H9 (cell line): ENCODE results near the gene IFT57. TPM values are rescaled to one million over a fixed set of nuclear protein-coding genes. Genes with fewer than 3 reads are reported as not detected.

Experiments
- DNase-seq: peaks from one replicate; pipeline ENCODE4 v3.0.0-alpha.2; 2017
- H2AFZ ChIP-seq: one replicate; pipeline ENCODE4 v1.6.1; 2013; ENCODE audit warnings: mild to moderate bottlenecking, low read length, control low read depth, moderate library complexity
- H2AK5ac ChIP-seq: 2 replicates; pipeline ENCODE4 v1.6.1; 2013; ENCODE audit warnings: low read length, control low read depth, mixed read lengths; ENCODE audit not compliant: insufficient read length
- H2BK120ac ChIP-seq: one replicate; pipeline ENCODE4 v1.6.1; 2013; ENCODE audit warnings: low read depth, mild to moderate bottlenecking, low read length, control low read depth, inconsistent platforms; ENCODE audit not compliant: poor library complexity, severe bottlenecking
- H2BK12ac ChIP-seq: 2 replicates; pipeline ENCODE4 v1.6.1; 2013; ENCODE audit warnings: low read length, control low read depth, mixed read lengths, low read depth; ENCODE audit not compliant: insufficient read length
- H2BK15ac ChIP-seq: 2 replicates; pipeline ENCODE4 v1.6.1; 2013; ENCODE audit warnings: low read depth, low read length, control low read depth
- H2BK20ac ChIP-seq: one replicate; pipeline ENCODE4 v1.6.1; 2013; ENCODE audit warnings: low read depth, mild to moderate bottlenecking, low read length, control low read depth, inconsistent platforms; ENCODE audit not compliant: poor library complexity, severe bottlenecking
- H2BK5ac ChIP-seq: 2 replicates; pipeline ENCODE4 v1.6.1; 2013; ENCODE audit warnings: low read length, control low read depth, mixed read lengths; ENCODE audit not compliant: insufficient read length
- H3K14ac ChIP-seq: 2 replicates; pipeline ENCODE4 v1.6.1; 2013; ENCODE audit warnings: low read length, control low read depth; ENCODE audit not compliant: insufficient read depth
- H3K18ac ChIP-seq: 2 replicates; pipeline ENCODE4 v1.6.1; 2013; ENCODE audit warnings: low read depth, mild to moderate bottlenecking, mixed read lengths, low read length, control low read depth; ENCODE audit not compliant: insufficient read length
- H3K23ac ChIP-seq: 2 replicates; pipeline ENCODE4 v1.6.1; 2013; ENCODE audit warnings: low read length, control low read depth, mixed read lengths, low read depth; ENCODE audit not compliant: insufficient read length
- H3K23me2 ChIP-seq: 2 replicates; pipeline ENCODE4 v1.6.1; 2013; ENCODE audit warnings: low read depth, mild to moderate bottlenecking, mixed read lengths, low read length, control low read depth; ENCODE audit not compliant: insufficient read length, poor library complexity, severe bottlenecking
- H3K27ac ChIP-seq: 2 replicates; pipeline ENCODE4 v1.5.1; 2013; ENCODE audit warnings: low read length, control low read depth, mixed read lengths, low read depth; ENCODE audit not compliant: insufficient read length
- H3K27me3 ChIP-seq: 2 replicates; pipeline ENCODE4 v1.6.1; 2013; ENCODE audit warnings: low read length, control low read depth, inconsistent platforms; ENCODE audit not compliant: insufficient read depth
- H3K4ac ChIP-seq: 2 replicates; pipeline ENCODE4 v1.6.1; 2013; ENCODE audit warnings: low read depth, mild to moderate bottlenecking, control low read depth, inconsistent platforms, low read length, moderate library complexity
- H3K4me1 ChIP-seq: 2 replicates; pipeline ENCODE4 v1.6.1; 2013; ENCODE audit warnings: low read length, control low read depth, inconsistent platforms; ENCODE audit not compliant: insufficient read depth
- H3K4me2 ChIP-seq: 2 replicates; pipeline ENCODE4 v1.6.1; 2013; ENCODE audit warnings: low read length, control low read depth, mixed read lengths; ENCODE audit not compliant: insufficient read length, insufficient read depth
- H3K56ac ChIP-seq: 2 replicates; pipeline ENCODE4 v1.6.1; 2013; ENCODE audit warnings: low read depth, mild to moderate bottlenecking, mixed read lengths, low read length, control low read depth; ENCODE audit not compliant: insufficient read length
- H3K79me1 ChIP-seq: 2 replicates; pipeline ENCODE4 v1.6.1; 2013; ENCODE audit warnings: low read depth, mild to moderate bottlenecking, moderate library complexity, low read length, control low read depth, inconsistent platforms; ENCODE audit not compliant: insufficient read depth, poor library complexity, severe bottlenecking
- H3K79me2 ChIP-seq: 2 replicates; pipeline ENCODE4 v1.6.1; 2013; ENCODE audit warnings: low read length, control low read depth, inconsistent platforms; ENCODE audit not compliant: insufficient read depth
- H3K9ac ChIP-seq: 2 replicates; pipeline ENCODE4 v1.6.1; 2013; ENCODE audit warnings: low read length, control low read depth, mixed read lengths; ENCODE audit not compliant: insufficient read length; ENCODE audit errors: extremely low read depth
- H3K9me3 ChIP-seq: one replicate; pipeline ENCODE4 v1.6.1; 2013; ENCODE audit warnings: low read depth, low read length, inconsistent platforms; ENCODE audit not compliant: control insufficient read depth
- H3T11ph ChIP-seq: one replicate; pipeline ENCODE4 v1.6.1; 2013; ENCODE audit warnings: mild to moderate bottlenecking, low read length, control low read depth, inconsistent platforms
- H4K20me1 ChIP-seq: one replicate; pipeline ENCODE4 v1.6.1; 2013; ENCODE audit not compliant: control insufficient read depth, insufficient read length, insufficient read depth
- H4K5ac ChIP-seq: 2 replicates; pipeline ENCODE4 v1.6.1; 2013; ENCODE audit warnings: low read depth, mild to moderate bottlenecking, mixed read lengths, low read length, control low read depth; ENCODE audit not compliant: insufficient read length
- H4K8ac ChIP-seq: replicated peaks from 2 replicates; pipeline ENCODE4 v1.6.1; 2013; ENCODE audit warnings: low read length, control low read depth, mixed read lengths, low read depth; ENCODE audit not compliant: insufficient read length
- H4K91ac ChIP-seq: 2 replicates; pipeline ENCODE4 v1.6.1; 2013; ENCODE audit warnings: low read depth, mild to moderate bottlenecking, moderate library complexity, mixed read lengths, low read length, control low read depth; ENCODE audit not compliant: insufficient read length
- H3K27ac Mint-ChIP-seq, 3 experiments: 2 replicates in 2 of 3; 3 replicates in 1 of 3; pipeline ENCODE4 v1.8.0; 2020 to 2021; ENCODE audit warnings: mixed read lengths in 3 of 3, mild to moderate bottlenecking in 1 of 3, moderate library complexity in 1 of 3
- H3K27me3 Mint-ChIP-seq: 2 replicates; pipeline ENCODE4 v1.8.0; 2021; ENCODE audit warnings: low read depth, mild to moderate bottlenecking, moderate library complexity, mixed read lengths
- H3K36me3 Mint-ChIP-seq, 3 experiments: 2 replicates in 2 of 3; 3 replicates in 1 of 3; pipeline ENCODE4 v1.8.0; 2020 to 2021; ENCODE audit warnings: low read depth in 3 of 3, mixed read lengths in 3 of 3; ENCODE audit not compliant: insufficient read depth in 1 of 3
- H3K4me1 Mint-ChIP-seq, 2 experiments: 2 replicates each; pipeline ENCODE4 v1.8.0; 2020; ENCODE audit warnings: mixed read lengths in 2 of 2
- H3K4me3 Mint-ChIP-seq, 2 experiments: 2 replicates in 1 of 2; 3 replicates in 1 of 2; pipeline ENCODE4 v1.8.0; 2020 to 2021; ENCODE audit warnings: mild to moderate bottlenecking in 2 of 2, mixed read lengths in 2 of 2, moderate library complexity in 1 of 2
- H3K9me3 Mint-ChIP-seq, 2 experiments: 2 replicates in 1 of 2; 3 replicates in 1 of 2; pipeline ENCODE4 v1.8.0; 2020; ENCODE audit warnings: mild to moderate bottlenecking in 2 of 2, mixed read lengths in 2 of 2, moderate library complexity in 1 of 2
- WGBS: extraction: QIAGEN DNeasy Blood & Tissue Kit; methylation state at CpG from one replicate; pipeline ENCODE4 v1.1.7; 2013; ENCODE audit warnings: missing lambda C conversion rate, low lambda C conversion rate, mixed read lengths; ENCODE audit not compliant: insufficient read length; ENCODE audit errors: extremely low coverage; 5-methylcytosine and 5-hydroxymethylcytosine counted together
- total RNA-seq: library from RNA; stranded (reverse); gene quantifications from 2 replicates; pipeline ENCODE4 v1.2.1, GENCODE V29; 2021
- TF ChIP-seq, protein P1 (sequence below): fragments of 200-600 bp; sonication (generic); conservative IDR thresholded peaks from 3 replicates; pipeline ENCODE4 v1.8.0; 2021; ENCODE audit warnings: antibody characterized with exemption, mild to moderate bottlenecking

IFT57 gene
- total RNA-seq, 1 experiment from 2014 or later, result 21.4 TPM

DNA sequence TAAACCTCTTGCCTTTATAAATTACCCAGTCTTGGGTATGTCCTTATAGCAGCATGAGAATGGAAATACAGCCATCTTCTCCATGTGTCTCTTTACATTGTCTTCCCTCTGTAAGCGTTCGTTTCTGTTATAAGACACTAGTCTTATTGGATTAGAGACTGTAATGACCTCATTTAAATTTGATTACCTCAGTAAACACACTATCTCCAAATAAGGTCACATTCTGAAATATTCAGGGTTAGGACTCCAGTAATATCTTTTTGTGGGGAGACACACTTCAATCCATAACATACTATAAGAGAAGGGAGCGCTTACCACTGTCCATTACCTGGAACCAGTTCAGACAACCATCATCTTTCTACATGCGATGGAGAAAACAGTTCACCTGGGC is 97.1 kb downstream of the IFT57 start:
- H3K14ac ChIP-seq, result no peak overlapping the region
- no peak overlapping the region for H2BK120ac ChIP-seq
- H2BK20ac ChIP-seq, result no peak overlapping the region
- no peaks in the 10 kb centered on the region; a peak in 1 of 7 replicates for H3K36me3 Mint-ChIP-seq
- no peak overlapping the region for H3K23ac ChIP-seq
- no peaks in the 10 kb centered on the region for H3K9me3 ChIP-seq
- no peak overlapping the region for H2BK15ac ChIP-seq
- H3K27me3 ChIP-seq, result no peaks in the 10 kb centered on the region
- WGBS, result no CpG with 5 or more reads among the region's 4 CpGs
- H3K18ac ChIP-seq, result no peak overlapping the region
- H3K4me3 Mint-ChIP-seq, result no peak overlapping the region
- no peak for DNase-seq
- no peak overlapping the region for H2AK5ac ChIP-seq
- no peak overlapping the region for H4K5ac ChIP-seq
- H3K27ac Mint-ChIP-seq, result no peak overlapping the region
- H3T11ph ChIP-seq, result no peak overlapping the region
- peaks cover 4% of the 10 kb centered on the region; the same call in 1 of the 2 replicates for H3K4me1 ChIP-seq
- peaks cover 15 to 16% of the 10 kb centered on the region in 2 experiments for H3K4me1 Mint-ChIP-seq
- no peak overlapping the region for H3K4me2 ChIP-seq
- H3K79me1 ChIP-seq, result no peaks in the 10 kb centered on the region
- no peak overlapping the region for H2BK12ac ChIP-seq
- no peak overlapping the region for H2AFZ ChIP-seq
- TF ChIP-seq, protein P1, sequence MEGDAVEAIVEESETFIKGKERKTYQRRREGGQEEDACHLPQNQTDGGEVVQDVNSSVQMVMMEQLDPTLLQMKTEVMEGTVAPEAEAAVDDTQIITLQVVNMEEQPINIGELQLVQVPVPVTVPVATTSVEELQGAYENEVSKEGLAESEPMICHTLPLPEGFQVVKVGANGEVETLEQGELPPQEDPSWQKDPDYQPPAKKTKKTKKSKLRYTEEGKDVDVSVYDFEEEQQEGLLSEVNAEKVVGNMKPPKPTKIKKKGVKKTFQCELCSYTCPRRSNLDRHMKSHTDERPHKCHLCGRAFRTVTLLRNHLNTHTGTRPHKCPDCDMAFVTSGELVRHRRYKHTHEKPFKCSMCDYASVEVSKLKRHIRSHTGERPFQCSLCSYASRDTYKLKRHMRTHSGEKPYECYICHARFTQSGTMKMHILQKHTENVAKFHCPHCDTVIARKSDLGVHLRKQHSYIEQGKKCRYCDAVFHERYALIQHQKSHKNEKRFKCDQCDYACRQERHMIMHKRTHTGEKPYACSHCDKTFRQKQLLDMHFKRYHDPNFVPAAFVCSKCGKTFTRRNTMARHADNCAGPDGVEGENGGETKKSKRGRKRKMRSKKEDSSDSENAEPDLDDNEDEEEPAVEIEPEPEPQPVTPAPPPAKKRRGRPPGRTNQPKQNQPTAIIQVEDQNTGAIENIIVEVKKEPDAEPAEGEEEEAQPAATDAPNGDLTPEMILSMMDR, result no peak
- H4K8ac ChIP-seq, result no peak overlapping the region
- no peaks in the 10 kb centered on the region; a peak in 1 of 5 replicates for H3K9me3 Mint-ChIP-seq
- H4K20me1 ChIP-seq, result no peaks in the 10 kb centered on the region
- no peak overlapping the region for H3K27ac ChIP-seq
- no peak overlapping the region for H4K91ac ChIP-seq
- H3K79me2 ChIP-seq, result no peaks in the 10 kb centered on the region
- no peak overlapping the region for H3K9ac ChIP-seq
- no peaks in the 10 kb centered on the region for H3K23me2 ChIP-seq
- H3K4ac ChIP-seq, result no peak overlapping the region
- H2BK5ac ChIP-seq, result no peak overlapping the region
- no peak overlapping the region for H3K56ac ChIP-seq
- no peaks in the 10 kb centered on the region; the same call in 1 of the 2 replicates for H3K27me3 Mint-ChIP-seq
